RWPE2 (cell line): ENCODE measurements around the gene NSD1.

Source experiments
- ATAC-seq: fragments of 200-7000 bp; cut with Tn5 transposase; 3 replicates; pipeline ENCODE4 v1.9.1; 2021; ENCODE audit warnings: low read depth
- DNase-seq: peaks from one replicate; pipeline ENCODE4 v3.0.0-alpha.2; 2020; ENCODE audit warnings: low spot score
- H3K27ac ChIP-seq: fragments of 450-650 bp; 2 replicates; pipeline ENCODE4 v1.5.1; 2017; ENCODE audit warnings: mild to moderate bottlenecking; ENCODE audit not compliant: poor library complexity, severe bottlenecking
- H3K27me3 ChIP-seq: fragments of 250-450 bp; sonication (Bioruptor Pico); 2 replicates; pipeline ENCODE4 v1.5.1; 2021; ENCODE audit warnings: mild to moderate bottlenecking, moderate library complexity; ENCODE audit not compliant: insufficient read depth, poor library complexity, severe bottlenecking
- H3K36me3 ChIP-seq: fragments of 250-450 bp; sonication (Bioruptor Pico); 2 replicates; pipeline ENCODE4 v1.5.1; 2020; ENCODE audit warnings: low read depth, mild to moderate bottlenecking, moderate library complexity
- H3K4me1 ChIP-seq: fragments of 250-450 bp; sonication (Bioruptor Pico); 2 replicates; pipeline ENCODE4 v1.5.1; 2021; ENCODE audit warnings: mild to moderate bottlenecking, moderate library complexity; ENCODE audit not compliant: insufficient read depth, poor library complexity, severe bottlenecking
- H3K4me3 ChIP-seq: fragments of 250-450 bp; sonication (Bioruptor Pico); 2 replicates; pipeline ENCODE4 v1.5.1; 2021; ENCODE audit warnings: mild to moderate bottlenecking, moderate library complexity; ENCODE audit not compliant: severe bottlenecking
- H3K9me3 ChIP-seq: fragments of 250-450 bp; sonication (Bioruptor Pico); 2 replicates; pipeline ENCODE4 v1.5.1; 2021; ENCODE audit warnings: mild to moderate bottlenecking, moderate library complexity; ENCODE audit not compliant: severe bottlenecking
- CTCF ChIP-seq: fragments of 450-650 bp; IDR thresholded peaks from one replicate; pipeline ENCODE4 v1.5.1; 2017; ENCODE audit warnings: mild to moderate bottlenecking, moderate library complexity; ENCODE audit not compliant: poor library complexity, severe bottlenecking

NSD1 gene

GRCh38 chr5:177316005-177316404, 182.4 kb downstream of the NSD1 start:
- Histone ChIP-seq H3K9me3 (no peaks in the 10 kb centered on the region), H3K27ac (no peak overlapping the region), H3K27me3 (no peaks in the 10 kb centered on the region), H3K4me3 (no peak overlapping the region), H3K36me3 (no peaks in the 10 kb centered on the region), H3K4me1 (no peaks in the 10 kb centered on the region)
- ATAC-seq (no peak), DNase-seq (no peak)
- TF ChIP-seq CTCF = no peak

GRCh38 chr5:177317959-177318377, 184.4 kb downstream of the NSD1 start:
- Histone ChIP-seq H3K4me1 (no peaks in the 10 kb centered on the region), H3K27ac (no peak overlapping the region), H3K36me3 (0 out of 2 replicates have a peak, but pooled peaks cover 6% of the 10 kb centered on the region), H3K27me3 (no peaks in the 10 kb centered on the region), H3K4me3 (no peak overlapping the region), H3K9me3 (no peaks in the 10 kb centered on the region)
- ATAC-seq = peak; percentile 68
- peak; percentile 98 for TF ChIP-seq CTCF
- DNase-seq = no peak

GRCh38 chr5:177319913-177320588, 186.5 kb downstream of the NSD1 start:
- no peaks in the 10 kb centered on the region for H3K9me3 ChIP-seq
- DNase-seq (no peak), ATAC-seq (no peak; the same call in 2 of the 3 replicates)
- no peaks in the 10 kb centered on the region for H3K27me3 ChIP-seq
- no peak for TF ChIP-seq CTCF
- no peak overlapping the region for H3K27ac ChIP-seq
- no peaks in the 10 kb centered on the region for H3K4me1 ChIP-seq
- 0 out of 2 replicates have a peak, but pooled peaks cover 6% of the 10 kb centered on the region for H3K36me3 ChIP-seq
- no peak overlapping the region for H3K4me3 ChIP-seq

- H3K9me3 ChIP-seq = no peaks in the 10 kb centered on the region
- no peaks in the 10 kb centered on the region for H3K27me3 ChIP-seq
- 0 out of 2 replicates have a peak, but pooled peaks cover 6% of the 10 kb centered on the region for H3K36me3 ChIP-seq
- ATAC-seq = no peak
- no peak overlapping the region for H3K27ac ChIP-seq
- no peak overlapping the region for H3K4me3 ChIP-seq
- no peaks in the 10 kb centered on the region for H3K4me1 ChIP-seq
- no peak for DNase-seq
- no peak for TF ChIP-seq CTCF
Observed at GRCh38 chr5:177320879-177321278, 187.3 kb downstream of the NSD1 start.

GRCh38 chr5:177325868-177326381, 192.4 kb downstream of the NSD1 start:
- Histone ChIP-seq H3K4me3 (no peak overlapping the region), H3K27ac (no peak overlapping the region), H3K9me3 (no peaks in the 10 kb centered on the region), H3K4me1 (peaks cover 11% of the 10 kb centered on the region), H3K36me3 (peaks cover 26% of the 10 kb centered on the region), H3K27me3 (no peaks in the 10 kb centered on the region)
- DNase-seq = no peak
- TF ChIP-seq CTCF = no peak
- peak; percentile 47; the same call in 1 of the 3 replicates for ATAC-seq
